AG10803 (cell line): Measurements from ENCODE around the gene TMEM243.

Experiments used
- DNase-seq: peaks from one replicate; pipeline ENCODE4 v3.0.0; 2010; ENCODE audit warnings: low read depth
- H3K4me3 ChIP-seq: 2 replicates; pipeline ENCODE4 v1.5.1; 2011; ENCODE audit warnings: mild to moderate bottlenecking, low read length, control low read depth
- CTCF ChIP-seq: conservative IDR thresholded peaks from 2 replicates; pipeline ENCODE4 v1.5.1; 2011; ENCODE audit warnings: mild to moderate bottlenecking, low read length, control low read depth, inconsistent platforms

TMEM243 gene

GRCh38 chr7:87231258-87231657 lies 11.7 kb upstream of the TMEM243 start:
- DNase-seq: no peak
- no peak overlapping the region for H3K4me3 ChIP-seq
- TF ChIP-seq CTCF: no peak

GRCh38 chr7:87226495-87226894 lies 7.0 kb upstream of the TMEM243 start:
- DNase-seq: no peak
- TF ChIP-seq CTCF: no peak
- no peak overlapping the region for H3K4me3 ChIP-seq

GRCh38 chr7:87225696-87226095 lies 6.2 kb upstream of the TMEM243 start:
- no peak for DNase-seq
- no peak for TF ChIP-seq CTCF
- H3K4me3 ChIP-seq: no peak overlapping the region

- DNase-seq: no peak
- H3K4me3 ChIP-seq: no peak overlapping the region
- no peak for TF ChIP-seq CTCF
These were observed 4.1 kb upstream of the TMEM243 start for GRCh38 chr7:87223666-87224065.

GRCh38 chr7:87220734-87221215 lies 1.2 kb upstream of the TMEM243 start:
- peak; percentile 15 for DNase-seq
- TF ChIP-seq CTCF: no peak
- peak overlapping the region; percentile 95 for H3K4me3 ChIP-seq

- H3K4me3 ChIP-seq: peak overlapping the region; percentile 95
- TF ChIP-seq CTCF: no peak
- peak; percentile 72 for DNase-seq
These were observed 648 bp upstream of the TMEM243 start for GRCh38 chr7:87220026-87220733.

GRCh38 chr7:87218796-87219544 lies 562 bp downstream of the TMEM243 start:
- peak; percentile 24; the same call in 1 of the 2 replicates for TF ChIP-seq CTCF
- DNase-seq: peak; percentile 55
- H3K4me3 ChIP-seq: peak overlapping the region; percentile 95
